K562 (cell line): ENCODE measurements around the gene SP2. TPM values are rescaled to one million over a fixed set of nuclear protein-coding genes. Genes with fewer than 3 reads are reported as not detected.

Experiments used
- ATAC-seq: fragments of 200-7000 bp; cut with Tn5 transposase; 3 replicates; pipeline ENCODE4 v1.9.1; 2020; ENCODE audit warnings: moderate library complexity
- BruUV-seq: library from RNA; stranded (reverse); fragments of 400-500 nt; replicated peaks from 2 replicates; lab custom pipeline; 2021; lab: Mats Ljungman, UMichigan
- CTCF ChIA-PET: fragments of 300-600 bp; formaldehyde crosslinking; extraction: SDS; loops from one replicate; lab custom pipeline; 2021; ENCODE audit warnings: low intra/inter-chr PET ratio; lab: Yijun Ruan, JAX
- POLR2A ChIA-PET: fragments of 300-600, 350-650 bp; sonication (Branson Sonifier 250); formaldehyde crosslinking; extraction: SDS; loops from one replicate; lab custom pipeline; 2021; ENCODE audit warnings: antibody characterized with exemption, inconsistent platforms; lab: Yijun Ruan, JAX
- DNase-seq, 4 experiments: peaks; one replicate each; pipeline versions ENCODE4 v3.0.0 to v3.0.0-alpha.2; 2011 to 2018; ENCODE audit warnings: low spot score in 3 of 4, mixed read lengths in 3 of 4; ENCODE audit errors: extremely low read depth in 1 of 4
- FAIRE-seq: peaks from 2 replicates; lab custom pipeline; 2011; peaks lifted over from hg19 to GRCh38; lab: Jason Lieb, UNC
- H2AFZ ChIP-seq: 2 replicates; pipeline ENCODE4 v1.6.0; 2011; ENCODE audit warnings: low read depth, low read length, control low read depth, inconsistent platforms
- H3K27ac ChIP-seq: fragments of 200-600 bp; 3 replicates; pipeline ENCODE4 v1.8.0; 2011; ENCODE audit warnings: low read depth, mild to moderate bottlenecking, control low read depth, inconsistent platforms, low read length, moderate library complexity, mixed read lengths; ENCODE audit errors: extremely low read depth
- H3K27me3 ChIP-seq, 2 experiments: fragments of 300-600 bp in 1 of 2; 2 replicates in 1 of 2; 3 replicates in 1 of 2; pipeline versions ENCODE4 v1.6.0 to v1.8.0; 2011; ENCODE audit warnings: inconsistent platforms in 2 of 2, low read length in 2 of 2, mild to moderate bottlenecking in 1 of 2, mixed read lengths in 1 of 2, moderate library complexity in 1 of 2; ENCODE audit not compliant: control insufficient read depth in 2 of 2, insufficient read depth in 2 of 2
- H3K36me3 ChIP-seq: fragments of 300-600 bp; 3 replicates; pipeline ENCODE4 v1.8.0; 2011; ENCODE audit warnings: mild to moderate bottlenecking, low read length, inconsistent platforms; ENCODE audit not compliant: control insufficient read depth, insufficient read depth
- H3K4me1 ChIP-seq, 2 experiments: fragments of 200-600 bp in 1 of 2; replicated peaks in 1 of 2; 2 replicates in 1 of 2; 3 replicates in 1 of 2; pipeline versions ENCODE4 v1.5.1 to v1.8.0; 2011; ENCODE audit warnings: inconsistent platforms in 2 of 2, low read length in 2 of 2, mild to moderate bottlenecking in 1 of 2, mixed read lengths in 1 of 2, moderate library complexity in 1 of 2; ENCODE audit not compliant: control insufficient read depth in 2 of 2, insufficient read depth in 2 of 2
- H3K4me2 ChIP-seq: 2 replicates; pipeline ENCODE4 v1.6.1; 2011; ENCODE audit warnings: low read length, control low read depth, inconsistent platforms, mixed read lengths; ENCODE audit not compliant: insufficient read depth
- H3K4me3 ChIP-seq: fragments of 200-600 bp; sonication (generic), shearing (Covaris generic); 2 replicates; pipeline ENCODE4 v1.5.1; 2016; ENCODE audit warnings: control low read depth, inconsistent platforms
- H3K79me2 ChIP-seq: fragments of 200-600 bp; 3 replicates; pipeline ENCODE4 v1.8.0; 2011; ENCODE audit warnings: low read length, inconsistent platforms; ENCODE audit not compliant: control insufficient read depth, insufficient read depth
- H3K9ac ChIP-seq, 2 experiments: 2 replicates each; pipeline versions ENCODE4 v1.6.0 to v1.6.1; 2011; ENCODE audit warnings: low read depth in 2 of 2, low read length in 2 of 2, control low read depth in 1 of 2, inconsistent platforms in 1 of 2, mild to moderate bottlenecking in 1 of 2, mixed read lengths in 1 of 2; ENCODE audit not compliant: insufficient read depth in 1 of 2
- H3K9me1 ChIP-seq: one replicate; pipeline ENCODE4 v1.6.0; 2011; ENCODE audit warnings: inconsistent platforms, mild to moderate bottlenecking, low read length, moderate library complexity; ENCODE audit not compliant: control insufficient read depth, insufficient read depth
- H3K9me3 ChIP-seq: replicated peaks from 2 replicates; pipeline ENCODE4 v1.5.1; 2011; ENCODE audit warnings: low read depth, low read length, inconsistent platforms; ENCODE audit not compliant: control insufficient read depth, insufficient read depth
- H4K20me1 ChIP-seq: replicated peaks from 2 replicates; pipeline ENCODE4 v1.6.1; 2011; ENCODE audit warnings: low read length, inconsistent platforms, mixed read lengths; ENCODE audit not compliant: control insufficient read depth, insufficient read depth
- ARID1B ChIP-seq: fragments of 450-650 bp; IDR thresholded peaks from 2 replicates; pipeline ENCODE4 v1.6.1; 2016; ENCODE audit warnings: antibody characterized with exemption, mild to moderate bottlenecking, inconsistent platforms
- C11orf30 ChIP-seq: fragments of 450-650 bp; IDR thresholded peaks from 2 replicates; pipeline ENCODE4 v1.6.1; 2016; ENCODE audit warnings: low read depth, mild to moderate bottlenecking
- CEBPZ ChIP-seq: fragments of 150-350 bp; IDR thresholded peaks from 2 replicates; pipeline ENCODE4 v1.6.1; 2014; ENCODE audit warnings: low read depth, mild to moderate bottlenecking, low read length, borderline replicate concordance
- HMBOX1 ChIP-seq: sonication (generic); IDR thresholded peaks from 2 replicates; pipeline ENCODE4 v1.6.1; 2016
- MAFG ChIP-seq: fragments of 450-650 bp; conservative IDR thresholded peaks from 2 replicates; pipeline ENCODE4 v1.6.1; 2016; ENCODE audit warnings: missing genetic modification characterization, missing compliant biosample characterization
- MBD1 ChIP-seq: fragments of 250-450 bp; sonication (Bioruptor Pico); IDR thresholded peaks from 2 replicates; pipeline ENCODE4 v1.8.0; 2022; ENCODE audit warnings: inconsistent platforms
- NFRKB ChIP-seq: fragments of 450-650 bp; IDR thresholded peaks from 2 replicates; pipeline ENCODE4 v1.6.1; 2016; ENCODE audit warnings: low read depth
- SMARCC2 ChIP-seq: fragments of 450-650 bp; IDR thresholded peaks from 2 replicates; pipeline ENCODE4 v1.6.1; 2017; ENCODE audit warnings: antibody characterized with exemption, moderate library complexity, mild to moderate bottlenecking, low read depth
- SMARCE1 ChIP-seq: fragments of 450-650 bp; IDR thresholded peaks from 2 replicates; pipeline ENCODE4 v1.7.1; 2016; ENCODE audit warnings: mild to moderate bottlenecking
- SOX6 ChIP-seq: fragments of 450-650 bp; IDR thresholded peaks from 2 replicates; pipeline ENCODE4 v1.6.1; 2014; ENCODE audit warnings: mild to moderate bottlenecking
- TCF7L2 ChIP-seq: fragments of 150-350 bp; IDR thresholded peaks from 2 replicates; pipeline ENCODE4 v1.6.1; 2016; ENCODE audit warnings: low read depth, mild to moderate bottlenecking, low read length, moderate library complexity
- TRIM24 ChIP-seq, 2 experiments: fragments of 450-650 bp; IDR thresholded peaks; 2 replicates each; pipeline ENCODE4 v1.6.1; 2016
- TSC22D4 ChIP-seq: fragments of 450-650 bp; IDR thresholded peaks from 2 replicates; pipeline ENCODE4 v1.6.1; 2016; ENCODE audit warnings: missing genetic modification characterization, missing biosample characterization, control low read depth
- WGBS: fragments of 100-300 bp; shearing (Covaris generic); methylation state at CpG from one replicate; pipeline ENCODE4 v1.1.6; 2016; ENCODE audit warnings: low coverage, mixed read lengths; ENCODE audit not compliant: insufficient coverage; ENCODE audit errors: missing lambda C conversion rate; 5-methylcytosine and 5-hydroxymethylcytosine counted together
- in situ Hi-C: fragments of 300-500 bp; cut with MboI; formaldehyde crosslinking; loops from 4 replicates; pipeline ENCODE4 v1.15.0; 2018; ENCODE audit warnings: inconsistent platforms, mixed read lengths
- intact Hi-C: fragments of 100-400 bp; cut with micrococcal nuclease; formaldehyde crosslinking; loops from 2 replicates; pipeline ENCODE4 v1.14.2; 2022
- polyA plus RNA-seq, 8 experiments: library from polyadenylated mRNA; depleted of rRNA in 4 of 8; stranded (reverse) in 5 of 8; unstranded in 3 of 8; fragments of >200 nt; fragmentation: Nextera tagmentation in 2 of 8; fragmentation: Illumina TruSeq in 1 of 8; extraction: Ambion mirVana in 2 of 8; extraction: Trizol in 1 of 8; gene quantifications; 2 replicates each; pipeline versions ENCODE4 v1.2.1 to v1.2.3, GENCODE V29; 2011 to 2014; ENCODE audit warnings: inconsistent platforms in 1 of 8, missing spikeins in 1 of 8
- total RNA-seq, 7 experiments: library from RNA; depleted of rRNA in 6 of 7; stranded (reverse); fragments of >200 nt in 6 of 7; fragmentation: Illumina TruSeq in 2 of 7; extraction: Trizol in 2 of 7; gene quantifications; 2 replicates each; pipeline versions ENCODE4 v1.2.1 to v1.2.3, GENCODE V29; 2011 to 2021; ENCODE audit warnings: low replicate concordance in 1 of 7

The SP2 gene
- total and polyA plus RNA-seq, 9 of the 15 experiments (the other 6 are each of a cell fraction or from before 2014, with no cell fraction given): 0.77 to 22.3 (median 2.3) TPM

GRCh38 chr17:47894498-47895346 lies 1.3 kb upstream of the SP2 start:
- POLR2A ChIA-PET: interaction anchor here (0.6 to 2.8 kb wide), 30 partner anchors 8 to 119 kb away, joined by 3 to 22 read pairs (median 5); partner anchors contain the start of genes CDK5RAP3, LRRC46, MRPL10 and OSBPL7
- no TSS peak for BruUV-seq
- TF ChIP-seq NFRKB (0 out of 2 replicates have a peak, but pooled peaks have one; percentile 6), ARID1B (peak; percentile 42; the same call in 1 of the 2 replicates), SMARCC2 (peak; percentile 35; the same call in 1 of the 2 replicates), TCF7L2 (no peak), HMBOX1 (no peak), TSC22D4 (tag) (no peak), MAFG (tag) (peak; percentile 83), TRIM24 (IDR thresholded peaks at IDR 0.05) (no peak), SOX6 (peak; percentile 32; the same call in 1 of the 2 replicates), CEBPZ (no peak), MBD1 (CRISPR knock-in tag) (0 out of 2 replicates have a peak, but pooled peaks have one; percentile 8), SMARCE1 (peak; percentile 10; the same call in 1 of the 2 replicates), C11orf30 (peak; percentile 12; the same call in 1 of the 2 replicates)

More at GRCh38 chr17:47894498-47895346, 1.3 kb upstream of the SP2 start:
- CTCF ChIA-PET: interaction anchor here (0.7 to 2.5 kb wide), 2 partner anchors 52 to 74 kb away, joined by 3 to 26 read pairs; partner anchors contain the start of gene SCRN2
- Histone ChIP-seq H3K27me3 (no peaks in the 10 kb centered on the region), H3K27ac (peak overlapping the region; percentile 90), H2AFZ (peak overlapping the region; percentile 86), H4K20me1 (no peaks in the 10 kb centered on the region), H3K4me3 (peak overlapping the region; percentile 61), H3K4me1 (peaks cover 3 to 18% of the 10 kb centered on the region in 2 experiments; a peak in 3 of 5 replicates), H3K9me1 (no peaks in the 10 kb centered on the region), H3K4me2 (peak overlapping the region; percentile 97), H3K9me3 (no peaks in the 10 kb centered on the region), H3K79me2 (peaks cover 27% of the 10 kb centered on the region), H3K36me3 (peaks cover 13% of the 10 kb centered on the region; the same call in 2 of the 3 replicates), H3K9ac (peak overlapping the region; percentile 87 to 91)
- 2% methylated on average over 11 of the region's 11 CpGs for WGBS
- peak; percentile 23 for FAIRE-seq
- DNase-seq: peak in 2 of 4 experiments; percentile 25 to 49
- no peak for ATAC-seq
- intact Hi-C loops: loop anchor here (1.0 to 5.0 kb wide), 4 partner anchors 52 to 124 kb away; no protein-coding TSS in a partner anchor
- in situ Hi-C loops: loop anchor here (5.0 kb wide), 1 partner anchor 52 kb away; the partner anchor contains the start of gene SCRN2
